Islet precursor cell (in vitro differentiated cells): Measurements from ENCODE around the gene FKRP.
A peak's percentile ranks its signal among the peaks of the same experiment; 100 is the strongest.

Source experiments
- DNase-seq: peaks from one replicate; pipeline ENCODE4 v3.0.0-alpha.2; 2018

Gene FKRP

GRCh38 chr19:46732172-46732938 is 13.5 kb upstream of the FKRP start:
- no peak for DNase-seq

GRCh38 chr19:46732966-46733689 is 12.7 kb upstream of the FKRP start:
- DNase-seq: no peak

- DNase-seq: no peak
These were observed 12.1 kb upstream of the FKRP start for GRCh38 chr19:46733690-46734292.

DNA sequence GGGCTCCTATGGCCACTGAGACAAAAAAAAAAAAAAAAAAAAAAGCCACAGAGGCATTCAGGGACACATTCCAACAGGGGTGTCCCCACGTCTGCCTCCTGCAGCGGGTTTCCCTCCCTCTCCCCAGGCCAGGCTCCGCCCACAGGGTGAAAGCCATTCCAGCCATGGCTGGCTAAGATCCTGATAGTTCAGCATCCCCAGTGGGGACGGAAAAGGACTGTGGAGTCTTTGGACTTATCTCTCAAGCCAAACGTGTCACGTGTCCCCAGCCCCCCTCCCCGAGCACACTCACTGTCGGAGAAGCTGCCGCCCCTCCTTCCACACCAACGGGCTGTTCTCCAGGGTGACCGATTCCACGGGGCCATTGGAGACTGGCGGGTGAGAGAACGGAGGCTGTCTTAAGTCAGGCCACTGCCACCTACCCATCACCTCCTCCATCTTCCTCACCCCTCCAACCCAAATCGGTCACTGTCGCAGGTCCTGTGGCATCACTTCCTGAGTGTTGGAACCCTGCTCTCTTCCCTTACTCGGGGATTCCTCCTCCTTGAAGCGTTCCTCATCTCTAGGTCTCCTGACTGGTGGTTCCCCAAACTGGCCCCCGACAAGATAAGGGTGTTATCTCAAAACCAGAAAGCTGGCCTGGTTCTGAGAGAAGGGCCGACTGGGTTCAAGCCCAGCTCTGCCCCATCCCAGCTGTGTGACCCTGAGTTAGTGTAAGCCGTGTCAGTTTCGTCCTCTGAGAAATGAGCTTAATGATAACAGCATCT is 9.1 kb upstream of the FKRP start:
- DNase-seq: no peak

GRCh38 chr19:46737298-46737654 is 8.6 kb upstream of the FKRP start:
- DNase-seq: no peak

GRCh38 chr19:46737761-46738171 is 8.1 kb upstream of the FKRP start:
- DNase-seq: no peak

- no peak for DNase-seq
These were observed 6.5 kb upstream of the FKRP start for GRCh38 chr19:46739290-46739771.

DNA sequence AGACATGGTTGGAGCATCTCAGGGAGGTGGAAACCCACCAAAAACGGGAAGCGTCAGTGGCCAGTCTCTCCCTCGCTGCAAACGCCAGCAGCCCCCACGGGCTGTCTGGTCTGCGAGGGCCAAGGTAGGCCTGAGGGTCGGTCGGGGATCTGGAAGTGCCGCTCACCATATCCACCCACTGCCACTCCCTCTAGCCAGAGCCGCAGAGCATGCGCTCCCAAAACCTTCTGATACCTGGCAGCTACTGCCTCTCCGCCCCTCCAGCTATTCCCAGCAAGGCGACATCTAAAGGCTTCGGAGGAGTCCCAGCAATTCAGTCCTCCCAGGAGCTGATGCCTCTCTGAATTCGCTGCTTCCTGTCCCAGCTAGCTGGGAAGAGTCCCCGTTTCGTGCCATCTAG is 4.4 kb upstream of the FKRP start:
- no peak for DNase-seq

DNA sequence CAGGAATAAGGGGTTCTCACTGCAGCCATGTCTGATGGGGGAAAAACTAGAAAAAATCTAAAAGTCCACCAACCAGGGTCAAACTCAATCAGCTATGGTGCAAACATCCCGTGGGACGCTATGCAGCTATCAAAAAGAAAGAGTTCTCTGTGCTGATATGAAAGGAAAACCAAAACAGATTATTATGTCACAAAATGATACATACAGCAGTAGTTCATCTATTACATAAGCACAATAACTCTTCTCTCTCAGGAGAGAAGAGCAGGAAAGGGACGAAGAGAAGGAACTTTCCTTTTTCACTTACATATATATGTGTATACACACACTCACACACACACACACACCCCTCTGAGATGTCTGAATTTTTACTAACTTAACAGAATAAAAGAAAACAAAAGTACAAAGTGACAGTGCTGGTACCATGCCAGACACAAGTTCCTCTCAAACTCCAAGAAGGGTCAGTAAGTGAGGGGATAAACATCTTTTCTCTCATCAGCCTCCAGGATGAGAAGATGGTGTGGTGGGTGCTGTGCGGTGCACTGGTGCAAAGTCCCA is 2.9 kb upstream of the FKRP start:
- no peak for DNase-seq

- DNase-seq: no peak
These were observed 1.7 kb upstream of the FKRP start for GRCh38 chr19:46744005-46744691.

GRCh38 chr19:46745030-46745429 is 827 bp upstream of the FKRP start:
- DNase-seq: no peak

- no peak for DNase-seq
These were observed 612 bp downstream of the FKRP start, which contains the start of gene STRN4 for GRCh38 chr19:46746281-46747057. TSS of gene STRN4 (minus strand) at chr19:46746450. CDS start at chr19:46746430, 20 bp downstream.

- peak; percentile 83 for DNase-seq
These were observed 2.7 kb downstream of the FKRP start for GRCh38 chr19:46748325-46749109.

DNA sequence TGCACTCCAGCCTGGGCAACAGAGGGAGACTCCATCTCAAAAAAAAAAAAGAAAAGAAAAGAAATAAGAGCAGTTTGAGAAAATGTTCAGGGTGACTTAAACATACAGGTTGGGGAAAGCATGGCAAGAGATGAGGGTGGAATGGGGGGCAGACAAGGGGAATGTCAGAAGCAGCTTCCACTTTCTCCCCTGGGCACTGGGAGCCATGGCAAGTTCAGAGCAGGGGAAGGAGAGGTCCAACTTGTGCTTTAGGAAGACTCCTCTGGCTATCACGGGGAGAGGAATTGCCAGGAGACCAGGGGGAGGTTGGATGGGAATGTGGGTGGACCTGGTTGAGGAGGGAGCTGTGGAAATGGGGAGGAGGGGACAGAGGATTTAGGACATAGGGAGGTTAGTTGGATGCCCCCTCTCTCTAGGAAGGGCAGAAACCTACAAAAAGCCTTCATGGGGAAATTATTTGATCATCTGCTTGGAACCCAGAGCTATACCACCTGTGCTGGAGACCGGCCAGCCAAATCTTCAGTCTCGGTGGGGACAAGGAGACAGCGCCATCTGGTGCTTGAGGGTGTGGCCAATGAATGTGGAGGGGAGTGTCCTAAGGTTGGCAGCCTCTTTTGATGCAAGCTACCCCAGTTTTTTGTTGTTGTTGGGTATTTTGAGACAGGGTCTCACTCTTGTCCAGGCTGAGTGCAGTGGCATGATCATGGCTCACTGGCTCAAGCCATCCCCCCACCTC is 7.7 kb downstream of the FKRP start:
- peak; percentile 74 for DNase-seq

DNA sequence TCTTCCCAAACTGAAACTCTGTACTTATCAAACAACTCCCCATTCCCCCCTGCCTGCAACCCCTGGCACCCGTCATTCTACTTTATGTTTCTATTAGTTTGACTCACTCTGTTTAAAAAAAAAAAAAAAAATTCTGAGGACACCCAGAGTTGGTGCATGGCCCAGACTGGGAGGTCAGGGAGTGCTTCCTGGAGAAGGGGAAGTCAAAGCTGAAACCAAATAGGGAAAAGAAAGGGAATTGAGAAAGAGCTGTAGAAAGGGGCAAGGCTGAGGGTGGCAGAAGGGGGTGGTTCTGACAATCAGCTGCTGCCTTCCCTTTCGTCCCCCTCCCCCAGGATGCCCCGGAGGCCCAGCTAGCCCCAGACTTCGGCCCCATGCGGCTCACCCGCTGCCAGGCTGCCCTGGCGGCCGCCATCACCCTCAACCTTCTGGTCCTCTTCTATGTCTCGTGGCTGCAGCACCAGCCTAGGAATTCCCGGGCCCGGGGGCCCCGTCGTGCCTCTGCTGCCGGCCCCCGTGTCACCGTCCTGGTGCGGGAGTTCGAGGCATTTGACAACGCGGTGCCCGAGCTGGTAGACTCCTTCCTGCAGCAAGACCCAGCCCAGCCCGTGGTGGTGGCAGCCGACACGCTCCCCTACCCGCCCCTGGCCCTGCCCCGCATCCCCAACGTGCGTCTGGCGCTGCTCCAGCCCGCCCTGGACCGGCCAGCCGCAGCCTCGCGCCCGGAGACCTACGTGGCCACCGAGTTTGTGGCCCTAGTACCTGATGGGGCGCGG is 9.4 kb downstream of the FKRP start:
- no peak for DNase-seq

DNA sequence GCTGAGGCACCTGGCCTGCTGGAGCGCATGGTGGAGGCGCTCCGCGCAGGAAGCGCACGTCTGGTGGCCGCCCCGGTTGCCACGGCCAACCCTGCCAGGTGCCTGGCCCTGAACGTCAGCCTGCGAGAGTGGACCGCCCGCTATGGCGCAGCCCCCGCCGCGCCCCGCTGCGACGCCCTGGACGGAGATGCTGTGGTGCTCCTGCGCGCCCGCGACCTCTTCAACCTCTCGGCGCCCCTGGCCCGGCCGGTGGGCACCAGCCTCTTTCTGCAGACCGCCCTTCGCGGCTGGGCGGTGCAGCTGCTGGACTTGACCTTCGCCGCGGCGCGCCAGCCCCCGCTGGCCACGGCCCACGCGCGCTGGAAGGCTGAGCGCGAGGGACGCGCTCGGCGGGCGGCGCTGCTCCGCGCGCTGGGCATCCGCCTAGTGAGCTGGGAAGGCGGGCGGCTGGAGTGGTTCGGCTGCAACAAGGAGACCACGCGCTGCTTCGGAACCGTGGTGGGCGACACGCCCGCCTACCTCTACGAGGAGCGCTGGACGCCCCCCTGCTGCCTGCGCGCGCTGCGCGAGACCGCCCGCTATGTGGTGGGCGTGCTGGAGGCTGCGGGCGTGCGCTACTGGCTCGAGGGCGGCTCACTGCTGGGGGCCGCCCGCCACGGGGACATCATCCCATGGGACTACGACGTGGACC is 10.1 kb downstream of the FKRP start:
- no peak for DNase-seq

DNA sequence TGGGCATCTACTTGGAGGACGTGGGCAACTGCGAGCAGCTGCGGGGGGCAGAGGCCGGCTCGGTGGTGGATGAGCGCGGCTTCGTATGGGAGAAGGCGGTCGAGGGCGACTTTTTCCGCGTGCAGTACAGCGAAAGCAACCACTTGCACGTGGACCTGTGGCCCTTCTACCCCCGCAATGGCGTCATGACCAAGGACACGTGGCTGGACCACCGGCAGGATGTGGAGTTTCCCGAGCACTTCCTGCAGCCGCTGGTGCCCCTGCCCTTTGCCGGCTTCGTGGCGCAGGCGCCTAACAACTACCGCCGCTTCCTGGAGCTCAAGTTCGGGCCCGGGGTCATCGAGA is 10.7 kb downstream of the FKRP start:
- DNase-seq: peak; percentile 50

DNA sequence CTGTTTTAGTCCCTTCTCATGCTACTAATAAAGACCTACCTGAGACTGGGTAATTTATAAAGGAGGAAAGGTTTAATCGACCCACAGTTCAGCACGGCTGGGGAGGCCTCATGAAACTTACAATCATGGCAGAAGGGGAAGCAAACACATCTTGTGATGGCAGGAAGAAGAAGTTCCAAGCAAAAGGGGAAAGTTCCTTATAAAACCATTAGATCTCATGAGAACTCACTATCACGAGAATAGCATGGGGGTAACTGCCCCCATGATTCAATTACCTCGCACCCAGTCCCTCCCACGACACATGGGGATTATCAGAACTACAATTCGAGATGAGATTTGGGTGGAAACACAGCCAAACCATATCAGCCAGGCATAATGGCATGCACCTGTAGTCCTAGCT is 13.3 kb downstream of the FKRP start:
- no peak for DNase-seq
